HG02884 (cell line): ENCODE data around the gene SLC25A6.
"Not testable (repeated sequence)": the region's sequence is repeated elsewhere in the genome, so short reads cannot be mapped to it uniquely, and the experiment has no call there.

Experiments
- ATAC-seq: cut with Tn5 transposase; IDR thresholded peaks from one replicate; pipeline ENCODE4 v1.9.1; 2021; ENCODE audit warnings: mild to moderate bottlenecking, moderate library complexity; ENCODE audit not compliant: unreplicated experiment

The SLC25A6 gene

DNA sequence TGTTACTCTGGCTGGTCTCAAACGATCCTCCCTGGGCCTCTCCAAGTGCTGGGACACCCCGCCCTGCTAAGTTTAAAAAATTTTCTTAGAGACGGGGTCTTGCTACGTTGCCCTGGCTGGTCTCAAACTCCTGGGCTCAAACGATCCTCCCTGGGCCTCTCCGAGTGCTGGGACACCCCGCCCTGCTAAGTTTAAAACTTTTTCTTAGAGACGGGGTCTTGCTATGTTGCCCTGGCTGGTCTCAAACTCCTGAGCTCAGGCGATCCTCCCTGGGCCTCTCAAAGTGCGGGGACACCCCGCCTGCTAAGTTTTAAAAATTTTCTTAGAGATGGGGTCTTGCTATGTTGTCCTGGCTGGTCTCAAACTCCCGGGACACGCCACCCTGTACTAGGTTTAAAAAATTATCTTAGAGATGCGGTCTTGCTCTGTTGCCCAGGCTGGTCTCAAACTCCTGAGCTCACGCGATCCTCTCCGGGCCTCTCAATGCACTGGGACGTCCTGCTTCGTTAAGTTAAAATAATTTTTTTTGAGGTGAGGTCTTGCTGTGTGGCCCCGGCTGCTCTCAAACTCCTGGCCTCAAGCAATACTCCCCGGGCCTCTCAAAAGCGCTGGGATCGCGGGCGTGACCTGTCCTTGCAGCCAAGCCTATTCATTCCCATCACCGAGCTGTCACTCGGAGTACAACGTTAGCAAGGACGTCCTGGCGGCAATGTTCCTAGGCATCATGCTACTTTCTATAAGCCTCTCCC, 1.1 kb downstream of the SLC25A6 start:
- ATAC-seq: no peak

DNA sequence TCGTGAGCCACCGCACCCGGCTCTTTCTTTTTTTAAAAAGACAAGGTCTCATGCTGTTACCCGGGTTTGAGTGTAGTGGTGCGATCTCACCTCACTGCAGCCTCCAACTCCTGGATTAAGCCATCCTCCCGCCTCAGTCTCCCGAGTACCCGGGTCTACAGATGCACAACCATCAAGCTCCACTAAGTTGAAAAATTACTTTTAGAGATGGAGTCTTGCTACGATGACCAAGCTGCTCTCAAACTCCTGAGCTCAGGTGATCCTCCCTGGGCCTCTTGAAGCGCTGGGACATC, 2.0 kb downstream of the SLC25A6 start:
- ATAC-seq: no peak

DNA sequence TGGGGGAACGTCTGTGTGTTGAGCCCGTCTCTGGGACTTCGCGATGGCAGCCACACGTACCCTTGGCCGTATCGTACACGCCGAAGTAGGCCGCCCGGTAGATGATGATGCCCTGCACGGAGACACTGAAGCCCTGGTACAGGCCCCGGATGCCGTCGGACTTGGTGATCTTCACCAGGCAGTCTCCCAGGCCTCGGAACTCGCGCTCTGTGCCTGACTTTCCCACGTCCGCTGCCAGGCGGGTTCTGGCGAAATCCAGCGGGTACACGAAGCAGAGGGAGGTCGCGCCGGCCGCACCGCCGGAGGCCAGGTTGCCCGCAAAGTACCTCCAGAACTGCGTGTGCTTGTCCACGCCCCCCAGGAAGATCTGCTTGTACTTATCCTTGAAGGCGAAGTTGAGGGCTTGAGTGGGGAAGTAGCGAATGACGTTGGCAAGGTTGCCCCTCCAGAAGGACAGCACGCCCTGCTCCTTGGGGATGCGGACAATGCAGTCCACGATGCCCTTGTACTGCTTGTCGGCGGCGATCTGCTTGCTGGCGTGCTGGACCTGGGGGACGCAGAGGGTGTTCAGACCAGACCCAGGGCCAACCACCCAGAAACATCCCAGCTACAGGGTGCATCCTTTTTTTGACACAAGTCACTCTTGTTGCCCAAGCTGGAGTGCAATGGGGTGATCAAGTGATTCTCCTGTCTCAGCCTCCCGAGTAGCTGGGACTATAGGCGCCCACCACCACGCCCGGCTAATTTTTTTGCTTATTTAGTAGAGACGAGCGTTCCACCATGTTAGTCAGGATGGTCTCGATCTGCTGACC, 2.5 kb downstream of the SLC25A6 start:
- no peak for ATAC-seq

DNA sequence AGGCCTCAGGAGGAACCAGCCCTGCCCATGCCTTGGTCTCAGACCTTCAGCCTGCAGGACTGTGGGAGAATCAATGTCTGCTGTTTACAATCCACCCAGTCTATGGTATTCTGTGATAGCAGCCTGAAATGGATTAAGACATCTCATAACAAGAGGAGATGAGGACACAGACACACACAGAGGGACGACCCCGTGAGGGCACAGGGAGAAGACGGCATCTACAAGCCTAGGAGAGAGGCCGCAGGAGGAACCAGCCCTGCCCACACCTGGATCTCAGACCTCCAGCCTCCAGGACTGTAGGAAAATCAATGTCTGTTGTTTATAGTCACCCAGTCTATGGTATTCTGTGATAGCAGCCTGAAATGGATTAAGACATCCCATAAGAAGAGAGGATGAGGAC, 3.3 kb downstream of the SLC25A6 start:
- ATAC-seq: no peak

DNA sequence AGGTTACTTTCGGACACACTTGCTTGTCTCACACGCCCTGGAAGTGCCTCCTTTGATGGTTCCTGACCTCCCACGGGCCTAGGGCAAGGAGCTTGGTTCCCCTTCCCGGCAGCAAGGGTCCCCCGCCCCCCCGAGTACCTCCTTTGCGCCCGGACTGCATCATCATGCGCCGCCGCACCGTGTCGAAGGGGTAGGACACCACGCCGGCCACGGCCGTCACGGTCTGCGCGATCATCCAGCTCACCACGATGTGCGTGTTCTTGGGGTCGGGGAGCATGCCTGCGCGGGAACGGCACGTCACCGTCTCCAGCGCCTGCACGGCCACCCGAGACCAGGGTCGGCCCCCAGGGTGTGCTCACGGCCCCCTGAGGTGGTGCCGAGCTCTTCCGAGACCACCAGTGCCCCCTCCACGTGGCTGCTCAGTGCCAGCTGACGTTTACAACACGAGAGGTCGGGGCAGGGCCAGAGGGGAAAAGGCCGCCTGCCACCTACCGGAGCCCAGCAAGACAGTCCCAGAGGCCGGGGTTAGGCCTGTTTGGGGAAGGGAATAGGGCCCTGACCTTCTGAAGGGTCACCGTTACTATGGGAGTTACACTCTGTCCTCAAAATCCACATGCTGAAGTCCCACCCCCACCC, 4.7 kb downstream of the SLC25A6 start:
- no peak for ATAC-seq

DNA sequence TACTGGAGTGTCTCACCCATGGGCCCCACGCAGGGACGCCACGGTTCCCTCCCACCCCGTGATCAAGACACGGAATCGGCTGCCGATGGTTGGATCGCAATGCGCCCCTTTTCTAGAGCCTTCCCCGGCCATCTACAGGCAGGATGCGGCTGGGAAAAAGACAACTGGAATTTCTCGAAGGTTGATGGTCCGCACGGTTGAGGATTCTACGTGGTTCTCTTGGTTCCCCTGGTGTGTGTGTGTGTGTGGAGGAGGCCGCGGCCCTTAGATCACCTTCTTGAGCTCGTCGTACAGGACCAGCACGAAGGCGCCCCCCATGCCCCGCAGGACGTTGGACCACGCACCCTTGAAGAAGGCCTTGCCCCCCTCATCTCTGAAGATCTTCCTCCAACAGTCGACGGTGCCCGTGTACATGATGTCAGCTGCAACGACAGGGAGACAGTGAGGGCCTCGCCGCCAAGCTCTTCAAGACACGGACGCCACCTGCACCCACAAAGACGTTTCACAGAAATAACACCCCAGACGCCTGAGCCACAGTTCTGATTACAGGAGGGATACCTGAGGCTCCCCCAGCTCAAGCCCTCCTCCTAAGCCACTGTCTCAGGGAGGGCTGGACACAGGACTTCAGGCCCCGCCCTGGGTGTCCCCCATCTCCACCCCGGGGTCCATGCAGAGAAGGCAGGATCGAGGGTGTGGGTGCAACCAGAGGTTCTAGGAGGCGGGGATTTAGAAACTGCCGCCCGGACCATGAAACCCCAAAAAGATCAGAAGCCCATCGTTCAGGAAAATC, 5.4 kb downstream of the SLC25A6 start:
- ATAC-seq: no peak

DNA sequence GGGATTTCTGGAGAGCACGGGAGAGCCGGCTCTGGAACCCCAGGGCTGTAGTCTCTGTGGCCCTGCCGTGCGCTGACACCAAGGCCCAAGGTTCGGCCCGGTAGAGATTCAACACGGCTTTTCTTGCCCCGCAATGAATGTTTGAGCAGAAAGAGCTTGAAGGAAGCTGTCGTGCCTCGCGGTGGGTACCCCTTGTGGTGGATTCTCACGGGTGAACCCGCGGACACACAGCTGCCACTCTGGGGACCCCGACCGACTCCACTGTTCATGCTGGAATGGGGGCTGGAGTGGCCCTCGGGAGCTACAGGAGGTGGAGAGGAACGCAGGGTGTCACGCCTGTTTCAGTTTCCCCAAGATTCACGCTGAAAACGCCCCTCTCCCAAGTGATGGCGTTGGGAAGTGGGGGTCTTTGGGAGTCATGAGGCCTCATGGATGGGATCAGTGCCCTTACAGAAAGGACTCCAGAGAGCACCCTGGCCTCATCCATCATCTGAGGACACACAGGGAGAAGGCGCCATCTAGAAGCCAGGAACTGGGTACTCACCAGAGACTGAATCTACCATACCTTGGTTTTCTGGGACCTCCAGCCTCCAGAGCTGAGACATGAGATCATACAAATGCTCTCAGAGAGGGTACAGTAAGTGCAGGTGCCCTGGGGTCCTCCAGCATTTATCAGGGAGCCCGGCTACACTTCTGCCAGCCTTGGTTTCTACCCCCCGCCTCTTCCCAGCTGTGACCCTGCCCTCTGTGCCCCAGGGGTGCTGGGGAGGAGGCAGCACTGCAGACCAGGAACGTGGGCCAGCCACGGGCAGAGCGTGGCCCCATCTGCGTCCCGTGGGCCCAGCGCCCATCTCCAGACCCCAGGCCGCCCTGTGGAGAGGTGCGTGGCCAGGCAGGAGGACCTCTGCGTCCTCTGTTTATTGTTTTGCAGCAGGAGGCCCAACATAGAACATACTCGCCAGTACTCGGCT, 6.4 kb downstream of the SLC25A6 start:
- no peak for ATAC-seq

DNA sequence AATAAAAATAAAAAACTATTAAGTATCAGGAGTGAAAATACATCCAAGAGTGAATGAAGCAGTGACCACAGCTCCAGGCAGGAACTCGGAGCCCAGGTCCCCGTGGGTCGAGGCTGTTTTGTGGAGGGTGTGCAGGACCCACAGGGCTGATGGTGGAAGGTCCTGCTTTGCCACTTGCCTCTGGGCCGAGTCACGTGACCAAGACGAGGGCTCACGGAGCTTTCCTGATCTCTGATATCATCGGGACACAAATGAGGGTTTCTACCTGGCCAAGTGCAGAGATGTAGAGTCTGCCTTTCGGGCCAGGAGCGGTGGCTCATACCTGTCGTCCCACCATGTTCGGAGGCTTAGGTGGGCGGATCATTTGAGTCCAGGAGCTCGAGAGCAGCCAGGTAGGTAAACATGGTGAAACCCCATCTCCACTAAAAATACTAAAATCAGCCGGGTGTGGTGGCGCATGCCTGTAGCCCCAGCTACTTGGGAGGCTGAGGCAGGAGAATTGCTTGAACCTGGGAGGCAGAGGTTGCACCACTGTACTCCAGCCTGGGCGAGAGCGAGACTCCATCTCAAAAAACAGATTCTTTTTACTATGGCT, 7.2 kb downstream of the SLC25A6 start:
- ATAC-seq: no peak

DNA sequence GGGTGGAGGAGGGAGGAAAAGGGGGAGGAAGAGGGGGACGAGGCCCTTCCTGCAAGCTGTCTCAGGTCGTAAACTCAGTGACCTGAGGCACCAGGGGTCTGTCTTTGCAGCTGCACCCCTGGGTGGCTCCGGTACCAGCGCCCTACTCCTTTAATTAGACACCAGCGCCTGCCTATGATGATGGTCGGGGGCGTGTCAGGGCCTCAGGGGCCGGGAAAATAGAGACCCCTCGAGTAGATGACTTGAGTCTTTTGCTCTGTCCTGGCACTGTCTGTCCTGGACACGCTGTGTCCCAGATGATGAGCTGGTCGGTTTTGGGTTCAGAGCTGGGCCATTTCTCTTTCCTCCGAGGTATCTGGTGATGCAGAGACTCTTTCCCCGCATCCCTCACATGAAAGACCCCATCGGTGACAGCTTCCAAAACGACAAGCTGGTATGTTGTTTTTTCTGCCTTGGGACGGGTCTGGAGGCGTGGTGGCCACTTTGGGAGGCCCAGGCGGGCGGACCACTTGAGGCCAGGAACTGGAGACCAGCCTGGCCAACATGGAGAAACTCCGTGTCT, 11.2 kb downstream of the SLC25A6 start:
- ATAC-seq: no peak

DNA sequence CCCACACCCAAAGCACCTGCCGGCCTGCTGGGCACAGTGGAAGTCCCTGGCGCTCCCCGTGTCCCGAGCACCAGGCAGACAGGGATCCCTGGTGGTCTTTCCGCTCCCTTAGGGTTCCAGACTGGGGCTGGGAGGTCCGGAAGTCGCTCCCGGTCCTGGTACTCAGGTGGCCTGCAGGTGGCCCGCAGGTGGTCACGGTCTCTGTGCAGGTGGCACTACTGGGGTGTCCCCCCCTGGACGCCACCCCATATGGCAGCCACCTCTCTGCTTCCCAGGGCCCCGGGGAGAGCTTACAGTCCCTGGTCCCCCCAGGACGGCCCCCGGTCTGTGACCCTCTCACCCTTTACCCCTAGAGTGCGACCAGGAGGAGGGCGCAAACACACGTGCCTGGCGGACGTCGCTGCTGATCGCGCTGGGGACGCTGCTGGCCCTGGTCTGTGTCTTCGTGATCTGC, 13.6 kb downstream of the SLC25A6 start:
- no peak for ATAC-seq

DNA sequence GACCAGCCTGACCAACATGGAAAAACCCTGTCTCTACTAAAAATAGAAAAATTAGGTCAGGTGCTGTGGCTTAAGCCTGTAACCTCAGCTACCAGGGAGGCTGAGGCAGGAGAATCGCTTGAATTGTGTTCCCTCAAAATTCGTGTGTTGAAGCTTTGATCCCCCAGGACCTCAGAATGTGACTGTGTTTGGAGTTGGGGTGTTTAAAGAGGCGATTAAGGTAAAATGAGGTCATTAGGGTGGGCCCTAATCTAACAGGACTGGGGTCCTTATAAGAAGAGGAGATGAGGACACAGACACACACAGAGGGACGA, 23.6 kb downstream of the SLC25A6 start:
- ATAC-seq: no peak

DNA sequence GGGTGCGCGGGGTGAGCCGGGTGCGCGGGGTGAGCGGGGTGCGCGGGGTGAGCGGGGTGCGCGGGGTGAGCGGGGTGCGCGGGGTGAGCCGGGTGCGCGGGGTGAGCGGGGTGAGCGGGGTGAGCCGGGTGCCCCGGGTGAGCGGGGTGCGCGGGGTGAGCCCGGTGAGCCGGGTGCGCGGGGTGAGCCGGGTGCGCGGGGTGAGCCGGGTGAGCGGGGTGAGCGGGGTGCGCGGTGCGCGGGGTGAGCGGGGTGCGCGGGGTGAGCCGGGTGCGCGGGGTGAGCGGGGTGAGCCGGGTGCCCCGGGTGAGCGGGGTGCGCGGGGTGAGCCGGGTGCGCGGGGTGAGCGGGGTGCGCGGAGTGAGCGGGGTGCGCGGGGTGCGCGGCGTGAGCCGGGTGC, 25.6 kb downstream of the SLC25A6 start:
- not testable (repeated sequence) for ATAC-seq

DNA sequence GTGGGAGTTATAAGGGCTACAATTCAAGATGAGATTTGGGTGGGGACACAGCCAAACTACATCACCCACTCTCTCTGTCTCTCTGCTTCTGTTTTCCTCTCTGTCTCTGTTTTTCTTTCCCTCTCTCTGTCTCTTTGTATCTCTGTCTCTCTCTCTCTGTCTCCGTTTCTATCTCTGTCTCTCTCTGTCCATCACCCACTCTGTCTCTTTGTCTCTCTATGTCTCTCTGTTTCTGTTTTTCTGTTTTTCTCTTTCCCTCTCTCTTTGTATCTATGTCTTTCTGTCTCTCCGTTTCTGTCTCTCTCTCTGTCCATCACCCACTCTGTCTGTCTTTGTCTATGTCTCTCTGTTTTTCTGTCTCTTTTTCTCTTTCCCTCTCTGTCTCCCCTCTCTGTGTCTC, 30.0 kb downstream of the SLC25A6 start:
- ATAC-seq: no peak

DNA sequence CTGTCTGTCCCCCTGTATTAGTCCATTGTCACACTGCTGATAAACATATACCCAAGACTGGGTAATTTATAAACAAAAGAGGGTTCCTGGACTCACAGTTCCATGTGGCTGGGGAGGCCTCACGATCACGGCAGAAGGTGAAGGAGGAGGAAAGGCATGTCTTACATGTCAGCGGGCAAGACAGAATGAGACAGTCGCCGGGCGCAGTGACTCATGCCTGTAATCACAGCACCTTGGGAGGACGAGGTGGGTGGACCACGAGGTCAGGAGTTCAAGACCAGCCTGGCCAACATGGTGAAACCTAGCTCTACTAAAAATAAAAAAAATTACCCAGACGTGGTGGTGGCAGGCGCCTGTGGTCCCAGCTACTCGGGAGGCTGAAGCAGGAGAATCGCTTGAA, 30.6 kb downstream of the SLC25A6 start:
- no peak for ATAC-seq

DNA sequence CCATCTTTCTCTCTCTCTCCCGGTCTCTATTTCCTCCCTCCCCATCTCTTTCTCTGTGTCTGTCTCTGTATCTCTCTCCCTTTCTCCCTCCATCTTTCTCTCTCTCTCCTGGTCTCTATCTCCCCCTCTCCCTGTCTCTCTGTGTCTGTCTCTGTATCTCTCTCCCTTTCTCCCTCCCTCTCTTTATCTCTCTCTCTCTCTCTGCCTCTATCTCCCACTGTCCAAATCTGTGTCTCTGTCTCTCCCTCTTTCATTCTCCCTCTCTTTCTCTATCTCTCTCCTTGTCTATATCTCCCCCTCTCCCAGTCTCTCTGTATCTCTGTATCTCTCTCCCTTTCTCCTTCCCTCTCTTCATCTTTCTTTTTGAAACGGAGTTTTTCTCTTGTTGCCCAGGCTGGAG, 31.7 kb downstream of the SLC25A6 start:
- ATAC-seq: no peak

DNA sequence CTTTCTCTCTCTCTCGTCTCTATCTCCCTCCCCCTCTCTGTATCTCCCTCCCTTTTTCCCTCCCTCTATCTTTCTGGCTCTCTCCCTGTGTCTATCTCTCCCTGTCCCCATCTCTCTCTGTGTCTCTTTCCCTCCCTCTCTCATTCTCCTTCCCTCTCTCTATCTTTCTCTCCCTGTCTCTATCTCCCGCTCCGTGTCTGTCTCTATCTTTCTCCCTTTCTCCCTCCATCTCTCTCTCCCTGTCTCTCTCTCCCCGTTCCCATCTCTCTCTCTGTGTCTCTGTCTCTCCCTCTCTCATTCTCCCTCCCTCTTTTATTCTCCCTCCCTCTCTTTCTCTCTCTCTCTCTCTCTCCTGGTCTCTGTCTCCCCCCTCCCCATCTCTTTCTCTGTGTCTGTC, 32.4 kb downstream of the SLC25A6 start:
- ATAC-seq: no peak

DNA sequence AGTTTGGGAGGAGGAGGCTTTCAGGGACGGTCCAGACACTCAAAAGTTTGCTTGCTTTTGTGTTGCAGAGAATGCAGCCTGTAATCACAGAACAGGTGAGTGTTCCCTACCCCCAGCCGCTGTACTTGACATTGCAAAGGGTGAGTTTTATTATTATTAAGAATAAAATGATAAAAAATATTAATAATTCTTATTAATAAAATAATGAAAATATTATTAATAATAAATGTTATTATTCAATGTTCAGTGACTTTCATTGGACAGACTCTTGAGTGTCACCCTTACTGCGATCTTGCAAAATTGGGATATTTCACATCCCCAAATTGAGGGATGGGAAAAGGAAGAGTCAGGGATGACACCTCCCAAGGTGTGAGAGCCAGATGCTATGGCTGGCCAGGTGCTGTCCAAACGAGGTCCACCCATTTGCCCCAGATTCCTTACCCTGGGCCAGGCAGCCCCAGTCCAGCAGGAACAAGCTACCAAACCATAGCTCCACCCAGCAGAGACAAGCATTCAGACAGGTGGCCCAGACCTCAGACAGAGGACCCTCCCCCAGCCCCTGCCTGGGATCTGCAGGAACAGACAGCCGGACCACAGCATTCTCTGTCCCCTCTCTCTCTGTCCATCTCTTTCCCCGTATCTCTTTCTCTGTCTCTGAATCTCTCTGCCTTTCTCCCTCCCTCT, 33.0 kb downstream of the SLC25A6 start:
- no peak for ATAC-seq

DNA sequence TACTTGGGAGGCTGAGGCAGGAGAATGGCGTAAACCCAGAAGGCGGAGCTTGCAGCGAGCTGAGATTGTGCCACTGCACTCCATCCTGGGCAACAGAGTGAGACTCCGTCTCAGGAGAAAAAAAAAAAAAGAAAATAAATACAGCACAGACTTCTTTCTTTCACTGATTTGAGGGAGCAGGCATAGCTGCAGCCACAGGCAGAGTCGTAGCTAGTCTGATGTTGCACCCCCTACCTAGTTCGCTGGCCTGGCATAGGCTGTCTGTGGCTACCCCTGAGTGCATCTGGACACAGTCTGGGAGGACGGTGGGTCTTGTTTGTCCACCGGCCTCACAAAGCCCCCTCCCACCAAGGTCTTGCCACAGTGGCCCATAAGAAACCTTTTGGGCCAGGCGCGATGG, 33.9 kb downstream of the SLC25A6 start:
- ATAC-seq: no peak
